ENCODE measurements around the gene CTSW.

GRCh38 chr11:65883058-65883761, 3.6 kb downstream of the CTSW start:
- TF ChIP-seq, protein P1, sequence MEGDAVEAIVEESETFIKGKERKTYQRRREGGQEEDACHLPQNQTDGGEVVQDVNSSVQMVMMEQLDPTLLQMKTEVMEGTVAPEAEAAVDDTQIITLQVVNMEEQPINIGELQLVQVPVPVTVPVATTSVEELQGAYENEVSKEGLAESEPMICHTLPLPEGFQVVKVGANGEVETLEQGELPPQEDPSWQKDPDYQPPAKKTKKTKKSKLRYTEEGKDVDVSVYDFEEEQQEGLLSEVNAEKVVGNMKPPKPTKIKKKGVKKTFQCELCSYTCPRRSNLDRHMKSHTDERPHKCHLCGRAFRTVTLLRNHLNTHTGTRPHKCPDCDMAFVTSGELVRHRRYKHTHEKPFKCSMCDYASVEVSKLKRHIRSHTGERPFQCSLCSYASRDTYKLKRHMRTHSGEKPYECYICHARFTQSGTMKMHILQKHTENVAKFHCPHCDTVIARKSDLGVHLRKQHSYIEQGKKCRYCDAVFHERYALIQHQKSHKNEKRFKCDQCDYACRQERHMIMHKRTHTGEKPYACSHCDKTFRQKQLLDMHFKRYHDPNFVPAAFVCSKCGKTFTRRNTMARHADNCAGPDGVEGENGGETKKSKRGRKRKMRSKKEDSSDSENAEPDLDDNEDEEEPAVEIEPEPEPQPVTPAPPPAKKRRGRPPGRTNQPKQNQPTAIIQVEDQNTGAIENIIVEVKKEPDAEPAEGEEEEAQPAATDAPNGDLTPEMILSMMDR (IDR thresholded peaks at IDR 0.05; ENCODE audit: low read depth, low read length), result no peak
- TF ChIP-seq MYC (IDR thresholded peaks at IDR 0.05; ENCODE audit: low read depth, low read length) (no peak), POLR2A (IDR thresholded peaks at IDR 0.05; ENCODE audit: extremely low read depth, insufficient read length) (no peak)
- TF ChIP-seq, protein P2, sequence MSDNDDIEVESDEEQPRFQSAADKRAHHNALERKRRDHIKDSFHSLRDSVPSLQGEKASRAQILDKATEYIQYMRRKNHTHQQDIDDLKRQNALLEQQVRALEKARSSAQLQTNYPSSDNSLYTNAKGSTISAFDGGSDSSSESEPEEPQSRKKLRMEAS (IDR thresholded peaks at IDR 0.05; ENCODE audit: low read depth, low read length), result no peak
